ENCODE measurements around the gene TRPV6. TPM values are rescaled to one million over a fixed set of nuclear protein-coding genes. Genes with fewer than 3 reads are reported as not detected.

Gene TRPV6
- total and polyA plus RNA-seq, 7 donors = 0.19 to 0.60 TPM; not detected in 5

DNA sequence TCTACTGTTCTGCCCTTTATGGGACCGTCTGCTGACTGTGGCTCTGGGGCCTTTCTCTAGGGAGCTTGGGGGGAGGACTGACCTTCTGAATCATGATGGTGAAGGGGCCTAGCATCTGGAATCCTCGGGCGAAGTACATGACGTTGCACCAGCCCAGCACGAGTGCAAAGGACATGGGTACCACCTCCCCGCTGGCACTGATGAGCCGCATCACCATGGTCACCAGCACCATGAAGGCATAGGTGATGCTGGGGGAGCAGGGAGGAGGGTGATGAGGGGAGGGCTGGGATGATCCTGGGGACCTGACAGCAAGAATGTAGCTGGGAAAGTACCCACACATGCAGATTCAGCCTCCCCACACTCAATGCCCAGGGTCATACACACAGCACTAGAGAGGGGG is 11.1 kb downstream of the TRPV6 start:
- intact Hi-C loops (cut with DNase I) = no loop called here
- Histone ChIP-seq H3K27ac (no peak overlapping the region), H3K36me3 (no peaks in the 10 kb centered on the region), H3K4me1 (no peaks in the 10 kb centered on the region), H3K9me3 (no peaks in the 10 kb centered on the region), H3K27me3 (peaks cover 0 to 3% (median 0%) of the 10 kb centered on the region in 3 donors), H3K4me3 (no peak overlapping the region)
- DNase-seq = no peak
- TF ChIP-seq POLR2A (IDR thresholded peaks at IDR 0.05) (no peak), POLR2AphosphoS5 (IDR thresholded peaks at IDR 0.05) (no peak)
- WGBS, 2 donors = 91 to 93% methylated on average over 7 of the region's 7 CpGs

DNA sequence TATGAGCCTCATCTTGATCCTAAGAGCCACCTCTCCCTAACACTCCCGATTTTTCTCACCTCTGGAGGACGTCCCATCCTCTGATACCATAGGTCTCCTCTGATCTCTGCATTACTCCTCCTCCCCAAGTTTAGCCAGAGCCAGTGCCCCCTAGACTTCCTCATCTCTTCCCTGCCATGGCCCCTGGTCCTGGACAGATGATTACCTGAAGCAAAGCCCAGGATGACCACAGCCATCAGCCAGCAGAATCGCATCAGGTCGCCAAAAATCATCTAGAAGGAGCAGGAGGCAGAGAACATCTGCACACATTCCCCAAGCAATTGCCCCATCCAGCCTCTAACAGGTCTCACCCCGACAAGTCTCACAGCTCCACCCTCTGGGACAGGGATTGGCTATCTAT is 11.7 kb downstream of the TRPV6 start:
- TF ChIP-seq POLR2A (IDR thresholded peaks at IDR 0.05) (no peak), EP300 (IDR thresholded peaks at IDR 0.05) (no peak)
- TF ChIP-seq, protein P1, sequence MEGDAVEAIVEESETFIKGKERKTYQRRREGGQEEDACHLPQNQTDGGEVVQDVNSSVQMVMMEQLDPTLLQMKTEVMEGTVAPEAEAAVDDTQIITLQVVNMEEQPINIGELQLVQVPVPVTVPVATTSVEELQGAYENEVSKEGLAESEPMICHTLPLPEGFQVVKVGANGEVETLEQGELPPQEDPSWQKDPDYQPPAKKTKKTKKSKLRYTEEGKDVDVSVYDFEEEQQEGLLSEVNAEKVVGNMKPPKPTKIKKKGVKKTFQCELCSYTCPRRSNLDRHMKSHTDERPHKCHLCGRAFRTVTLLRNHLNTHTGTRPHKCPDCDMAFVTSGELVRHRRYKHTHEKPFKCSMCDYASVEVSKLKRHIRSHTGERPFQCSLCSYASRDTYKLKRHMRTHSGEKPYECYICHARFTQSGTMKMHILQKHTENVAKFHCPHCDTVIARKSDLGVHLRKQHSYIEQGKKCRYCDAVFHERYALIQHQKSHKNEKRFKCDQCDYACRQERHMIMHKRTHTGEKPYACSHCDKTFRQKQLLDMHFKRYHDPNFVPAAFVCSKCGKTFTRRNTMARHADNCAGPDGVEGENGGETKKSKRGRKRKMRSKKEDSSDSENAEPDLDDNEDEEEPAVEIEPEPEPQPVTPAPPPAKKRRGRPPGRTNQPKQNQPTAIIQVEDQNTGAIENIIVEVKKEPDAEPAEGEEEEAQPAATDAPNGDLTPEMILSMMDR (IDR thresholded peaks at IDR 0.05) = no peak
- H3K27ac ChIP-seq = no peak overlapping the region
- no peaks in the 10 kb centered on the region for H3K4me1 ChIP-seq
- no peak overlapping the region for H3K4me3 ChIP-seq
- 84 to 88% methylated on average over 5 of the region's 5 CpGs for WGBS, 2 donors
- no peaks in the 10 kb centered on the region for H3K9me3 ChIP-seq
- no peaks in the 10 kb centered on the region for H3K36me3 ChIP-seq
- intact Hi-C loops (cut with DNase I) = no loop called here
- peaks cover 0 to 3% (median 0%) of the 10 kb centered on the region in 3 donors for H3K27me3 ChIP-seq
- no peak for DNase-seq

DNA sequence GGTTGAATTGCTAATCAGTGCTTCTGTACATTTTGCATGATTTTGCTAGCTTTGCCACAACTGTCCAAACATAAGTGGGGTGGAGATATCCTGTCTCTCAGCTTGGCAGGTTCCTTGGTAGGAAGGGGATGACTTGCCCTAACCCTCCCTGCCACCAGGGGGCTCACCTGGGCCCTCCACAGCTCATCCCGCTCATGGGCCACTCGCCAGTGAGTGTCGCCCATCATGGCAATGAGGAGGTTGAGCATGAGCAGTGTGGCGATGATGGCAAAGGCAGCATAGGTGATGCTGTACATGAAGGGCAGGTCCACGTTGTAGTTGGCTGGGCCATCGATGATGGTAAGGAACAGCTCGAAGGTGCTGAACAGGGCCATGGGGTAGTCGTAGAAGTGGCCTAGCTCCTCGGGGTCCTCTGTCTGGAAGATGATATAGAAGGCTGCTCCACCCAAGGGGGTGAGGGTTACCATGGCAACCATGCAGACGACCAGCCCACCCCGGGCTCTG is 12.2 kb downstream of the TRPV6 start:
- H3K27ac ChIP-seq = no peak overlapping the region
- 80 to 84% methylated on average over 11 of the region's 11 CpGs for WGBS, 2 donors
- DNase-seq = no peak
- TF ChIP-seq POLR2A (IDR thresholded peaks at IDR 0.05) = no peak
- no peak for TF ChIP-seq POLR2AphosphoS5 (IDR thresholded peaks at IDR 0.05)
- no peak for TF ChIP-seq EP300 (IDR thresholded peaks at IDR 0.05)
- TF ChIP-seq, protein P1 (IDR thresholded peaks at IDR 0.05) = no peak
- intact Hi-C loops (cut with DNase I) = no loop called here
- H3K27me3 ChIP-seq = peaks cover 0 to 3% (median 0%) of the 10 kb centered on the region in 3 donors
- no peaks in the 10 kb centered on the region for H3K4me1 ChIP-seq
- no peaks in the 10 kb centered on the region for H3K9me3 ChIP-seq
- H3K4me3 ChIP-seq = no peak overlapping the region
- no peaks in the 10 kb centered on the region for H3K36me3 ChIP-seq

DNA sequence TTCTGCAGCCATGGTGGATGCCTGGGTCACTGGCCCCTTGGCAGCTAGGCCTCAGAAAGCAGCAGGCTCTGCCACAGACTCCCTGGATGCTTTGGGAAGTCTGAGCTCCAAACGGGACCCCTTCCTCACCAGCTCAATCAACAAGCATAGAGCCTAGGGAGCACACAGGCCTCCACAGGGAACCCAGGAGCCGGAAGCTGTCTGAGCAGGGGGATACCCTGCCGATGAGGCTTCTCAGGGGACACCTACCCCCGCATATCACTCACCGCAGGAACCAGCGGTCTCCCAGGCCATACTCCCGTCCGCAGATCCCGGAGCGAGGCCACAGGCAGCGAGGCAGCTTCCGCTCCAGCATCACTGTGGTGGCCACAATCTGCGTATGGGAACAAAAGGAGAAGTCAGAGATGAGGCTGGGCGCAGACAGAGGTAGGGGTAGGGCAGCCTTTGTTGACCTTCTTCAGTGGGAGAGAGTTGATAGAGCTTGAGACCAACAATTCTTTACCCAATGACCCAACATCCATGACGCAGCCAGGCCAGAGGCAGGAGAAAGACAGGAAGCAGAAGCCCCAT is 13.4 kb downstream of the TRPV6 start:
- DNase-seq = no peak
- H3K36me3 ChIP-seq = no peaks in the 10 kb centered on the region
- 86 to 92% methylated on average over 15 of the region's 15 CpGs for WGBS, 2 donors
- no peaks in the 10 kb centered on the region for H3K4me1 ChIP-seq
- no peak overlapping the region for H3K27ac ChIP-seq
- no peaks in the 10 kb centered on the region for H3K9me3 ChIP-seq
- H3K27me3 ChIP-seq = no peaks in the 10 kb centered on the region
- TF ChIP-seq POLR2AphosphoS5 (IDR thresholded peaks at IDR 0.05) = no peak
- no peak for TF ChIP-seq POLR2A (IDR thresholded peaks at IDR 0.05)
- no peak for TF ChIP-seq EP300 (IDR thresholded peaks at IDR 0.05)
- TF ChIP-seq, protein P1 (IDR thresholded peaks at IDR 0.05) = no peak
- intact Hi-C loops (cut with DNase I) = no loop called here
- no peak overlapping the region for H3K4me3 ChIP-seq

DNA sequence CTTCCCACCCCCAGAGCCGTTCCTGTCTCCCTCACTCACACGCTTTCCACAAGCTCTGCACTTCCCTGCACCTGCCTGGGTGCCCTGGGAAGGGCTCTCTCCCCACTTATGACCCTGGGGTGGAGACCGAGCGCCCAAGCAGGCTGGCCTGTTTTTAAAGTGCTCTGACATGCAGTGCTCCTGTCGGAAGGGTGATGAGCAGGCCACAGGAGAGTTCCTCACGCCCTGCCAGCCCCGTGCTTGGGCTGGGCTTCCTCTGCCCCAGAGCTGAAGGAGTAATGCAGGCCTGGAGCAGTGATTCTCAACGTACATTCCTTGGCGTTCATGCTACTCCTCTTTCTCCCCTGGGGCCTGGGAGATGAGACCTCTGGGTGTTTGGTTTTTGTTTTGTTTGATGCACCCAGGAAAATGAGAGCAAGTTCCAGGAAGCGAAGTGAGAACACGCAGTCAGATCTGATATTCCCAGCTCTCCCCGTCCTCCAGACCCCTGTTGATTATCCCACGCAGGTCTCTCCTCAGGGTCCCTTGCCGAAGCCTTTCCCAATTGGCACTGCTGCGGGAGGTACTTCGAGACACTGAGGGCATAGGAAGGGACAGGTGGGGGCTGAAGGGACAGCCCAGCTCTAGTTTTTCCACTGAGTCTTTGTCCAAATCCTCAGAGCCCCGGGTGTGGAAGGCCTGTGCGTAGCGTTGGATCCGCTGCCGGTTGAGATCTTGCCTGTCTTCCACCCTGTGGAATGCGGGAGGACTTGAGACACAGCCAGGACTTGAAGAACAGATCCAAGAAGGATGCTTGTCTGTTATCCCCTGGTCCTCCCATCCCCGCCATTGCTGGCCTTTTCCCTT is 14.1 kb downstream of the TRPV6 start:
- no peak overlapping the region for H3K27ac ChIP-seq
- intact Hi-C loops (cut with DNase I) = no loop called here
- WGBS, 2 donors = 91 to 92% methylated on average over 23 of the region's 23 CpGs
- no peaks in the 10 kb centered on the region for H3K36me3 ChIP-seq
- no peaks in the 10 kb centered on the region for H3K27me3 ChIP-seq
- TF ChIP-seq, protein P1 (IDR thresholded peaks at IDR 0.05) = no peak
- TF ChIP-seq POLR2A (IDR thresholded peaks at IDR 0.05) = no peak
- no peak for TF ChIP-seq POLR2AphosphoS5 (IDR thresholded peaks at IDR 0.05)
- no peaks in the 10 kb centered on the region for H3K4me1 ChIP-seq
- H3K9me3 ChIP-seq = no peaks in the 10 kb centered on the region
- H3K4me3 ChIP-seq = no peak overlapping the region
- no peak for DNase-seq

All from sigmoid colon (tissue), 7 donors.